Memory B cell (primary cell): ENCODE measurements around the gene LPP.
A peak's percentile ranks its signal among the peaks of the same experiment; 100 is the strongest.

Experiments used
- ATAC-seq: fragments of 150-1000 bp; cut with Tn5 transposase; 2 replicates; pipeline ENCODE4 v1.10.0; 2021; ENCODE audit warnings: low read depth, mild to moderate bottlenecking, moderate library complexity
- DNase-seq, 2 donors: peaks; one replicate each; pipeline ENCODE4 v3.0.0; 2022; ENCODE audit warnings: low spot score in 2 of 2
- H3K27ac Mint-ChIP-seq: one replicate; pipeline ENCODE4 v1.8.0; 2022; ENCODE audit warnings: mild to moderate bottlenecking, moderate library complexity, mixed read lengths
- H3K27me3 Mint-ChIP-seq: one replicate; pipeline ENCODE4 v1.8.0; 2022; ENCODE audit warnings: mixed read lengths
- H3K36me3 Mint-ChIP-seq: one replicate; pipeline ENCODE4 v1.8.0; 2022; ENCODE audit warnings: mild to moderate bottlenecking, mixed read lengths
- H3K4me1 Mint-ChIP-seq: one replicate; pipeline ENCODE4 v1.8.0; 2022; ENCODE audit warnings: mixed read lengths
- H3K4me3 Mint-ChIP-seq: one replicate; pipeline ENCODE4 v1.8.0; 2022; ENCODE audit warnings: mild to moderate bottlenecking, moderate library complexity, mixed read lengths
- H3K9me3 Mint-ChIP-seq: one replicate; pipeline ENCODE4 v1.8.0; 2022; ENCODE audit warnings: mixed read lengths

Gene LPP

GRCh38 chr3:188257384-188258026 lies 103.5 kb downstream of the LPP start:
- Mint-ChIP-seq H3K27ac (peak overlapping the region; percentile 20), H3K4me3 (no peak overlapping the region), H3K4me1 (peaks cover 11% of the 10 kb centered on the region), H3K27me3 (no peaks in the 10 kb centered on the region), H3K36me3 (peaks cover 5% of the 10 kb centered on the region), H3K9me3 (no peaks in the 10 kb centered on the region)
- no peak for ATAC-seq
- DNase-seq, result no peak

GRCh38 chr3:188259191-188259590 lies 105.2 kb downstream of the LPP start:
- Mint-ChIP-seq H3K27me3 (no peaks in the 10 kb centered on the region), H3K9me3 (no peaks in the 10 kb centered on the region), H3K36me3 (peaks cover 7% of the 10 kb centered on the region), H3K4me3 (no peak overlapping the region), H3K27ac (no peak overlapping the region), H3K4me1 (peaks cover 12% of the 10 kb centered on the region)
- no peak for ATAC-seq
- no peak for DNase-seq

DNA sequence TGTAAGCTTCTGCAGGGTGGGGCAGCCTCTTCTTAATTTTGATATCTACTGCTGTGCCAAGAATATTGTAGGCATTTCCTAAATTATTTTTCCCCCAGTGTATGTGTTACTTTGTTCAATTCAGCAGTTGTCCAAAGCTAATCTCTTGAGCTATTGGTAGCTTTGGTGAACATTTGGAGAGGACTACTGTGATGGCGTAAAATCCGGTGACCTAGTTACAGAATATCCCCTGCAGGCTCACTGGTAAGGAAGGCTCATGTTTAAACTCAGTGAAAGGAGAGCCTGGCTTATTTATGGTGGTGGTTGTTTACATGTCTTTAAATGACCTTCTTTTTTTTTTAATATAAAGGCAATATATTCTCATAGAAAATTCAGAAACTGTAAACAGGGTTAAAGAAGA lies 105.6 kb downstream of the LPP start:
- ATAC-seq, result no peak
- no peak for DNase-seq
- H3K9me3 Mint-ChIP-seq, result no peaks in the 10 kb centered on the region
- no peak overlapping the region for H3K4me3 Mint-ChIP-seq
- peaks cover 7% of the 10 kb centered on the region for H3K36me3 Mint-ChIP-seq
- no peaks in the 10 kb centered on the region for H3K27me3 Mint-ChIP-seq
- H3K27ac Mint-ChIP-seq, result no peak overlapping the region
- peaks cover 12% of the 10 kb centered on the region for H3K4me1 Mint-ChIP-seq

- peaks cover 5% of the 10 kb centered on the region for H3K36me3 Mint-ChIP-seq
- DNase-seq, result no peak
- H3K27ac Mint-ChIP-seq, result no peak overlapping the region
- H3K4me3 Mint-ChIP-seq, result no peak overlapping the region
- no peaks in the 10 kb centered on the region for H3K27me3 Mint-ChIP-seq
- no peaks in the 10 kb centered on the region for H3K9me3 Mint-ChIP-seq
- ATAC-seq, result no peak
- peaks cover 12% of the 10 kb centered on the region for H3K4me1 Mint-ChIP-seq
Observed at GRCh38 chr3:188261011-188261410, 107.1 kb downstream of the LPP start.

DNA sequence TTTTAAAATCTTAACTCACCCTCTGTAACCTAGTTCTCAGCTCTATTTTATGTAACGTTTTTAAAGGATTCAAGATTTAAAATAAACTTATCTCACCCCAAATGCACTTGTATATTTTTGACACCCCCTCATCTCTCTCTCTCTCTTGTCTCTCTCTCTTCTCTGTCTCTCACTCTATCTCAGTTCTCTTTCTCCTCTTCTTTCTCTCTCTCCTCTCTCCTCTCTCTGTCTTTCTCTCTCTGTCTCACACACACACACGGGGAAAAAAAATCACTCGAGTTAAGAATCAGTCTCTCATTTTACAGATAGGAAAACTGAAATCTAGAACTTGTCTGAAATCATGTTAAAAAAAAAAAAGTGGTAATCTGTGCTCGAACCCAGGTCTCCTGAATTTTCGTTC lies 108.5 kb downstream of the LPP start:
- no peaks in the 10 kb centered on the region for H3K9me3 Mint-ChIP-seq
- no peak for ATAC-seq

GRCh38 chr3:188262913-188263683 lies 109.1 kb downstream of the LPP start:
- no peak for DNase-seq
- Mint-ChIP-seq H3K27ac (peak overlapping the region; percentile 58), H3K27me3 (no peaks in the 10 kb centered on the region), H3K9me3 (no peaks in the 10 kb centered on the region), H3K4me1 (peaks cover 3% of the 10 kb centered on the region), H3K36me3 (peaks cover 5% of the 10 kb centered on the region), H3K4me3 (no peak overlapping the region)
- no peak for ATAC-seq

More for the DNA sequence above, 108.5 kb downstream of the LPP start:
- peaks cover 4% of the 10 kb centered on the region for H3K4me1 Mint-ChIP-seq
- H3K4me3 Mint-ChIP-seq, result no peak overlapping the region
- peaks cover 5% of the 10 kb centered on the region for H3K36me3 Mint-ChIP-seq
- H3K27ac Mint-ChIP-seq, result peak overlapping the region; percentile 58
- H3K27me3 Mint-ChIP-seq, result no peaks in the 10 kb centered on the region
- no peak for DNase-seq

DNA sequence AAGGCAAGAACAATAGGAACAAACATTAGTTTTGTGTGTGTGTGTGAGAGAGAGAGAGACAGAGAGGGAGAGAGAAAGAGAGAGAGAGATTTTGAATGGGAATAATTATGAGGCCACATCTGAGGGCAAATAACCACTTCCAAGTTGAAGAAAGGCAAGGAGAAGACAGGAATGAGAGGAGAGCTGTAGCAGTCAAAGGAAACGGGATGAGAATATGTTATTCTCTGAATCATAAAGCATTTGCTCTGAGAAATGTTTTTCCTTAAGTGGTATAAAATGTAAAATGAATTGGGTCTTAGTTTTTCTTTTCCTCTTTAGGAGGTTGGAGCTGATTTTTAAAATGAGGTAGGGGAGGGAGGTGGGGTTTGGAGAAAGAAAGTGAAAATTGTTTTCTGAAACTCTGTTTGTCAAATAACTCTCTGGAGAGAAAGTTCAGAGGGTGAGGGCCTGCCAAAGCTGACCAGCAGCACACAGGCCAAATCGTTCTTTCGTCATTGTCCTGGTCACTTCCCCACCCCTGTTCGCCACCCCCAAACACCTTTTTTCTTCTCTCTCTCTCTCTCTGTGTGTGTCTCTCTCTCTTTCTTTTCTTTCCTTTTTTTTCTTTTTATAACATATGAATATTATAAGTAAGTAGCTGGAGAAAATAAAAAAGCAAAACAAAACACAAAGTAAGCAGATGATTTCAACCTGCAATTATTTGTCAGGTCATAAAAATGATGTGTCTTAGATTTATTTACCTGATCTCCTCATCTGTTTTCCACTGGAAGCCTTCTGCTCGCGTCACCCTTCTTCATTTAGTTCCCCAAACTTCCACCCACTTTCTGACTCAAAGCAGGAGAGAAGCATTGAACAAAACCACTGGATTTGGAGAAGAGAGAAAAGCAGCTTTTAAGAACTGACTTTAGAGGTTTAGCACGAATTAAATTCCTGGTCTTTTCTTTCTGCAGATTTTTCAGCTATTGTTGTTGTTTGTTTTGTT lies 110.6 kb downstream of the LPP start:
- Mint-ChIP-seq H3K27me3 (no peaks in the 10 kb centered on the region), H3K9me3 (no peaks in the 10 kb centered on the region), H3K36me3 (peaks cover 5% of the 10 kb centered on the region), H3K4me3 (no peak overlapping the region), H3K4me1 (peaks cover 6% of the 10 kb centered on the region), H3K27ac (no peak overlapping the region)
- DNase-seq (no peak), ATAC-seq (no peak)

DNA sequence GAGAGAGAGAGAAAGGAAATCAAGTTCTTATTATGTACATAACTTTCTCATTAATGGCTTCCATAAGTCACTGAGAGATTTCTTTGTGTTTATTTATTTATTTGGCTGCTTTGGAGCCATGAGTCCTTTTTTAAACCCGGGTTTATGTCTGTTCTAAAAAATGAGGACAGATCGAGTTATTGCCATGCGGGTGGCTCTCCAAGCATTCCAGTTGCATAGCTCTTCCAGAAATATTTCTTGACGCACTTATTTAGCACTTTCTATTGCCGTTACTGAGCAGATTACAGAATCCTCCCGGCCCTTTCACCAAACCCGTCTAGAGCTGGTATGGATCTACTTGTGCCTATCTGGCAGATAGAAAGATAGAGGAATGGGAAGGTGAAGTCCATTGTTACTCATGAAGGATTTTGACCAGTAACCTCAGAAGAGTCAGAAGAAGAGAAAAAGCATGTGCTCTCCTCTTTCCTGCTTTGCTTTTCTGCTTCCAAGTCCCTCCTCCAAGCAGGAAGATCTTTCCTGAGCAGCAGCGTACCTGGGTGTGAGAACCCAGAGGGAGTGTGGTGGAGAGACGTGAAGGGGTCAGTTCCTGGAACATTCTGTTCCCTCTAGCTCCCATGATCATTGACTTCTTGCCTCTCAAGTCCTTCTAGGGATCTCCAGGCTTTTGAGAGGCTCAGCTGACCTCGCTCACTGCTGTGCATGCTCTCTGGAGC lies 112.8 kb downstream of the LPP start:
- Mint-ChIP-seq H3K4me1 (peaks cover 22% of the 10 kb centered on the region), H3K27me3 (no peaks in the 10 kb centered on the region), H3K36me3 (peaks cover 6% of the 10 kb centered on the region), H3K27ac (no peak overlapping the region), H3K4me3 (no peak overlapping the region), H3K9me3 (no peaks in the 10 kb centered on the region)
- no peak for DNase-seq
- no peak for ATAC-seq

GRCh38 chr3:188267790-188268335 lies 113.9 kb downstream of the LPP start:
- peaks cover 4% of the 10 kb centered on the region for H3K36me3 Mint-ChIP-seq
- peaks cover 23% of the 10 kb centered on the region for H3K4me1 Mint-ChIP-seq
- no peak for DNase-seq
- no peaks in the 10 kb centered on the region for H3K9me3 Mint-ChIP-seq
- ATAC-seq, result no peak
- H3K27ac Mint-ChIP-seq, result no peak overlapping the region
- no peaks in the 10 kb centered on the region for H3K27me3 Mint-ChIP-seq
- no peak overlapping the region for H3K4me3 Mint-ChIP-seq

- H3K27ac Mint-ChIP-seq, result no peak overlapping the region
- H3K4me1 Mint-ChIP-seq, result peaks cover 23% of the 10 kb centered on the region
Observed at GRCh38 chr3:188268336-188268735, 114.4 kb downstream of the LPP start.

GRCh38 chr3:188269040-188269439 lies 115.1 kb downstream of the LPP start:
- H3K36me3 Mint-ChIP-seq, result peaks cover 2% of the 10 kb centered on the region
- DNase-seq (no peak), ATAC-seq (no peak)
- H3K9me3 Mint-ChIP-seq, result no peaks in the 10 kb centered on the region
- H3K27ac Mint-ChIP-seq, result no peak overlapping the region
- peaks cover 23% of the 10 kb centered on the region for H3K4me1 Mint-ChIP-seq
- no peaks in the 10 kb centered on the region for H3K27me3 Mint-ChIP-seq
- H3K4me3 Mint-ChIP-seq, result no peak overlapping the region

More at GRCh38 chr3:188268336-188268735, 114.4 kb downstream of the LPP start:
- Mint-ChIP-seq H3K27me3 (no peaks in the 10 kb centered on the region), H3K9me3 (no peaks in the 10 kb centered on the region), H3K4me3 (no peak overlapping the region), H3K36me3 (peaks cover 2% of the 10 kb centered on the region)
- DNase-seq (no peak), ATAC-seq (no peak)

- ATAC-seq (peak; percentile 38), DNase-seq (no peak)
- H3K4me3 Mint-ChIP-seq, result peak overlapping the region; percentile 30
- no peaks in the 10 kb centered on the region for H3K9me3 Mint-ChIP-seq
- no peaks in the 10 kb centered on the region for H3K27me3 Mint-ChIP-seq
- H3K27ac Mint-ChIP-seq, result peak overlapping the region; percentile 12
- H3K36me3 Mint-ChIP-seq, result peaks cover 2% of the 10 kb centered on the region
- H3K4me1 Mint-ChIP-seq, result peaks cover 23% of the 10 kb centered on the region
Observed at GRCh38 chr3:188270423-188270972, 116.5 kb downstream of the LPP start.
